Spleen (tissue), 11 donors: Measurements from ENCODE around the gene NCL. TPM values are rescaled to one million over a fixed set of nuclear protein-coding genes. Genes with fewer than 3 reads are reported as not detected.
A peak's percentile ranks its signal among the peaks of the same experiment; 100 is the strongest.

Source experiments
- DNase-seq: peaks from one replicate; pipeline ENCODE4 v3.0.0-alpha.2; 2020
- H3K27ac ChIP-seq, 8 donors: fragments of 200-600 bp; sonication (generic) in 7 of 8; 1 replicate in 4 of 8; 2 replicates in 4 of 8; pipeline versions ENCODE4 v1.5.0 to v1.8.0; 2016 to 2021; ENCODE audit warnings: inconsistent platforms in 4 of 8, mild to moderate bottlenecking in 4 of 8, moderate library complexity in 1 of 8
- H3K27me3 ChIP-seq, 7 donors: fragments of 200-600 bp; sonication (generic) in 6 of 7; replicated peaks in 1 of 7; 1 replicate in 4 of 7; 2 replicates in 3 of 7; pipeline versions ENCODE4 v1.5.0 to v1.8.0; 2016 to 2021; ENCODE audit warnings: inconsistent platforms in 3 of 7, mild to moderate bottlenecking in 1 of 7
- H3K36me3 ChIP-seq, 6 donors: fragments of 200-600 bp; sonication (generic) in 5 of 6; 1 replicate in 4 of 6; 2 replicates in 2 of 6; pipeline versions ENCODE4 v1.5.0 to v1.8.0; 2016 to 2021; ENCODE audit warnings: inconsistent platforms in 2 of 6
- H3K4me1 ChIP-seq, 6 donors: fragments of 200-600 bp; sonication (generic) in 5 of 6; 1 replicate in 3 of 6; 2 replicates in 3 of 6; pipeline versions ENCODE4 v1.5.0 to v1.8.0; 2016 to 2021; ENCODE audit warnings: inconsistent platforms in 3 of 6
- H3K4me3 ChIP-seq, 8 donors: fragments of 200-600 bp; sonication (generic) in 7 of 8; 1 replicate in 4 of 8; 2 replicates in 4 of 8; pipeline versions ENCODE4 v1.5.0 to v1.8.0; 2016 to 2021; ENCODE audit warnings: inconsistent platforms in 4 of 8, mild to moderate bottlenecking in 4 of 8, moderate library complexity in 2 of 8
- H3K9me3 ChIP-seq, 8 donors: fragments of 200-600 bp; sonication (generic) in 7 of 8; 1 replicate in 4 of 8; 2 replicates in 4 of 8; pipeline versions ENCODE4 v1.5.0 to v1.8.0; 2016 to 2021; ENCODE audit warnings: inconsistent platforms in 4 of 8
- CTCF ChIP-seq, 11 experiments: fragments of 200-600 bp in 7 of 11; fragments of 450-650 bp in 4 of 11; sonication (generic) in 4 of 11; IDR thresholded peaks in 8 of 11; conservative IDR thresholded peaks in 3 of 11; 1 replicate in 7 of 11; 2 replicates in 4 of 11; pipeline versions ENCODE4 v1.4.0 to v1.8.0; 2016 to 2021; ENCODE audit warnings: antibody characterized with exemption in 11 of 11, inconsistent platforms in 4 of 11, mild to moderate bottlenecking in 1 of 11
- POLR2A ChIP-seq, 3 donors: fragments of 450-650 bp; IDR thresholded peaks; one replicate each; pipeline ENCODE4 v1.5.1; 2017; ENCODE audit warnings: antibody characterized with exemption in 3 of 3, mild to moderate bottlenecking in 1 of 3
- POLR2AphosphoS5 ChIP-seq, 3 donors: sonication (generic); formaldehyde crosslinking; IDR thresholded peaks; one replicate each; pipeline ENCODE4 v1.5.1; 2017; ENCODE audit warnings: antibody characterized with exemption in 3 of 3
- WGBS, 5 donors: extraction: QIAGEN DNeasy Blood & Tissue Kit in 3 of 5; methylation state at CpG; one replicate each; pipeline versions ENCODE4 v1.1.5 to v1.1.7; 2013 to 2018; 5-methylcytosine and 5-hydroxymethylcytosine counted together
- intact Hi-C: fragments of 100-400 bp; cut with DNase I; formaldehyde crosslinking; loops from one replicate; pipeline ENCODE4 v1.15.0; 2023; ENCODE audit warnings: low total_unique reads
- polyA plus RNA-seq, 3 donors: library from polyadenylated mRNA; stranded (reverse); fragments of 200-250 nt; gene quantifications; one replicate each; pipeline ENCODE4 v1.2.1, GENCODE V29; 2013
- total RNA-seq, 7 donors: library from RNA; depleted of rRNA in 3 of 7; stranded (reverse); fragments of >200 nt in 3 of 7; fragmentation: NEBNext Ultra II Directional in 4 of 7; extraction: Animal tissue kit (Norgen Biotek cat#: 25700) in 4 of 7; gene quantifications; one replicate each; pipeline versions ENCODE4 v1.1.0 to v1.2.1, GENCODE V29; 2016 to 2021
- donor health status: healthy with polysubstance abuse.
- donor health status: DM: no; HTN: no; CAD: no; lungs with moderate emphysema.
- donor health status: DM: no; HTN: no; CAD: no.
- donor health status: Bipolar disorder and iron deficiency.
- donor health status: healthy.
- donor health status: DM: no; HTN: no; CAD: no.
- donor health status: DM: yes; HTN: yes; CAD: no.

The NCL gene
- total and polyA plus RNA-seq, 10 donors, result 113 to 424 (median 178) TPM

- no peak overlapping the region for H3K4me3 ChIP-seq
- no peak for DNase-seq
- intact Hi-C loops, result no loop called here
- H3K27ac ChIP-seq, result no peak overlapping the region
- no peak for TF ChIP-seq POLR2AphosphoS5 (IDR thresholded peaks at IDR 0.05)
- TF ChIP-seq CTCF (IDR thresholded peaks at IDR 0.05 in 8 of 11, conservative IDR thresholded peaks at IDR 0.05 in 3 of 11), result peak in 6 of 11 experiments; percentile 16 to 51 (median 41)
- no peak for TF ChIP-seq POLR2A (IDR thresholded peaks at IDR 0.05)
- H3K36me3 ChIP-seq, result no peaks in the 10 kb centered on the region
- H3K27me3 ChIP-seq, result no peaks in the 10 kb centered on the region
- no peaks in the 10 kb centered on the region for H3K9me3 ChIP-seq
- WGBS, 5 donors, result 80 to 93% (median 85%) methylated on average over 14 of the region's 14 CpGs
- no peaks in the 10 kb centered on the region for H3K4me1 ChIP-seq
These were observed 25.7 kb upstream of the NCL start for GRCh38 chr2:231489990-231490389.

GRCh38 chr2:231488331-231488730 lies 24.0 kb upstream of the NCL start:
- whole genome bisulfite sequencing, 5 donors, result 74 to 92% (median 78%) methylated on average over 5 of the region's 5 CpGs
- Histone ChIP-seq H3K4me3 (no peak overlapping the region), H3K27me3 (no peaks in the 10 kb centered on the region), H3K36me3 (no peaks in the 10 kb centered on the region), H3K4me1 (peaks cover 0 to 11% (median 5%) of the 10 kb centered on the region in 6 donors), H3K9me3 (no peaks in the 10 kb centered on the region), H3K27ac (no peak overlapping the region)
- DNase-seq, result no peak
- TF ChIP-seq CTCF (IDR thresholded peaks at IDR 0.05 in 8 of 11, conservative IDR thresholded peaks at IDR 0.05 in 3 of 11) (no peak), POLR2A (IDR thresholded peaks at IDR 0.05) (no peak), POLR2AphosphoS5 (IDR thresholded peaks at IDR 0.05) (no peak)
- intact Hi-C loops, result no loop called here

GRCh38 chr2:231486851-231487596 lies 22.7 kb upstream of the NCL start:
- Histone ChIP-seq H3K27ac (no peak overlapping the region), H3K36me3 (no peaks in the 10 kb centered on the region), H3K4me3 (no peak overlapping the region), H3K4me1 (peaks cover 3 to 24% (median 17%) of the 10 kb centered on the region in 6 donors), H3K27me3 (no peaks in the 10 kb centered on the region), H3K9me3 (no peaks in the 10 kb centered on the region)
- peak; percentile 27 for DNase-seq
- intact Hi-C loops, result no loop called here
- 80 to 95% (median 87%) methylated on average over 6 of the region's 6 CpGs for WGBS, 5 donors
- TF ChIP-seq POLR2A (IDR thresholded peaks at IDR 0.05) (no peak), CTCF (IDR thresholded peaks at IDR 0.05 in 8 of 11, conservative IDR thresholded peaks at IDR 0.05 in 3 of 11) (no peak), POLR2AphosphoS5 (IDR thresholded peaks at IDR 0.05) (no peak)
